HepG2 (cell line): ENCODE data around the gene MIA. TPM values are rescaled to one million over a fixed set of nuclear protein-coding genes. Genes with fewer than 3 reads are reported as not detected.
A peak's percentile ranks its signal among the peaks of the same experiment; 100 is the strongest.

ENCODE experiments used
- ARID5B ChIP-seq: IDR thresholded peaks from 2 replicates; pipeline ENCODE4 v1.4.0; 2020; ENCODE audit warnings: mild to moderate bottlenecking, missing genetic modification reagents
- CCAR2 ChIP-seq: fragments of 200-400 bp; formaldehyde crosslinking; optimal IDR thresholded peaks from 2 replicates; pipeline ENCODE3; 2018; ENCODE audit warnings: low read depth, mild to moderate bottlenecking, low read length, moderate library complexity
- E2F5 ChIP-seq: sonication (generic); formaldehyde crosslinking; conservative IDR thresholded peaks from 2 replicates; pipeline ENCODE4 v1.4.0; 2020; ENCODE audit warnings: missing genetic modification reagents
- HOXA3 ChIP-seq: sonication (generic); formaldehyde crosslinking; IDR thresholded peaks from 2 replicates; pipeline ENCODE4 v1.5.0; 2020; ENCODE audit warnings: missing genetic modification reagents
- KDM4B ChIP-seq: sonication (generic); formaldehyde crosslinking; IDR thresholded peaks from 2 replicates; pipeline ENCODE4 v1.4.0; 2020; ENCODE audit warnings: missing genetic modification reagents
- MED8 ChIP-seq: sonication (generic); formaldehyde crosslinking; IDR thresholded peaks from 2 replicates; pipeline ENCODE4 v1.8.1; 2023; ENCODE audit warnings: mild to moderate bottlenecking, missing genetic modification reagents; ENCODE audit not compliant: insufficient replicate concordance
- NR0B2 ChIP-seq: sonication (generic); formaldehyde crosslinking; IDR thresholded peaks from 2 replicates; pipeline ENCODE4 v1.4.0; 2020; ENCODE audit warnings: mild to moderate bottlenecking, missing genetic modification reagents
- PHF8 ChIP-seq: sonication (generic); formaldehyde crosslinking; IDR thresholded peaks from 2 replicates; pipeline ENCODE4 v1.5.0; 2020; ENCODE audit warnings: missing genetic modification reagents
- ZBTB25 ChIP-seq: IDR thresholded peaks from 2 replicates; pipeline ENCODE4 v1.6.1; 2018; ENCODE audit warnings: missing genetic modification reagents
- ZEB1 ChIP-seq: IDR thresholded peaks from 2 replicates; pipeline ENCODE4 v1.6.1; 2012; ENCODE audit warnings: mild to moderate bottlenecking, low read depth, inconsistent platforms; ENCODE audit not compliant: insufficient replicate concordance
- ZFP90 ChIP-seq: sonication (generic); formaldehyde crosslinking; IDR thresholded peaks from 2 replicates; pipeline ENCODE4 v1.8.0; 2022; ENCODE audit warnings: missing genetic modification reagents, mild to moderate bottlenecking, inconsistent platforms, borderline replicate concordance
- ZHX2 ChIP-seq, 2 experiments: sonication (generic) in 1 of 2; formaldehyde crosslinking in 1 of 2; IDR thresholded peaks; 2 replicates each; pipeline versions ENCODE4 v1.6.1 to v1.9.0; 2014 to 2022; ENCODE audit warnings: antibody characterized with exemption in 1 of 2, borderline replicate concordance in 1 of 2, inconsistent platforms in 1 of 2, low read depth in 1 of 2, missing genetic modification reagents in 1 of 2
- ZNF143 ChIP-seq: sonication (generic); formaldehyde crosslinking; IDR thresholded peaks from 2 replicates; pipeline ENCODE4 v1.4.0; 2020; ENCODE audit warnings: missing genetic modification reagents
- ZNF451 ChIP-seq: sonication (generic); formaldehyde crosslinking; IDR thresholded peaks from 2 replicates; pipeline ENCODE4 v1.5.0; 2020; ENCODE audit warnings: mild to moderate bottlenecking, missing genetic modification reagents
- ZNF549 ChIP-seq: sonication (generic); formaldehyde crosslinking; IDR thresholded peaks from 2 replicates; pipeline ENCODE4 v1.5.0; 2020; ENCODE audit warnings: missing genetic modification reagents
- ZNF670 ChIP-seq: sonication (generic); formaldehyde crosslinking; IDR thresholded peaks from 2 replicates; pipeline ENCODE4 v1.8.0; 2022; ENCODE audit warnings: mild to moderate bottlenecking, missing genetic modification reagents, borderline replicate concordance
- polyA plus RNA-seq, 8 experiments: library from polyadenylated mRNA; depleted of rRNA in 3 of 8; stranded (reverse) in 7 of 8; unstranded in 1 of 8; fragments of >200 nt; fragmentation: Illumina TruSeq in 4 of 8; extraction: Trizol in 4 of 8; gene quantifications; 2 replicates each; pipeline versions ENCODE4 v1.2.1 to v1.2.3, GENCODE V29; 2011 to 2016; ENCODE audit warnings: low read depth in 4 of 8, missing spikeins in 1 of 8, mixed read lengths in 1 of 8; ENCODE audit not compliant: insufficient read depth in 1 of 8
- total RNA-seq, 5 experiments: library from RNA; depleted of rRNA; stranded (reverse); fragments of >200 nt; fragmentation: Illumina TruSeq; extraction: Trizol; gene quantifications; 2 replicates each; pipeline ENCODE4 v1.2.3, GENCODE V29; 2016; ENCODE audit warnings: low read depth in 1 of 5

Gene MIA
- total and polyA plus RNA-seq, 2 of the 13 experiments (the other 11 are each of a cell fraction or from before 2014, with no cell fraction given): 0.61 TPM; not detected in 1

- TF ChIP-seq ZHX2 (IDR thresholded peaks at IDR 0.05; ENCODE audit: low read depth) (no peak), ZHX2 (CRISPR knock-in tag; IDR thresholded peaks at IDR 0.05; ENCODE audit: borderline replicate concordance) (no peak), NR0B2 (CRISPR knock-in tag) (peak; percentile 92), ZBTB25 (CRISPR knock-in tag) (peak; percentile 79; the same call in 1 of the 2 replicates), KDM4B (CRISPR knock-in tag) (peak; percentile 54; the same call in 1 of the 2 replicates), ZFP90 (peak; percentile 91), ZNF549 (CRISPR knock-in tag) (no peak), HOXA3 (peak; percentile 80; the same call in 1 of the 2 replicates), ZEB1 (peak; percentile 37), PHF8 (CRISPR knock-in tag) (peak; percentile 55), ZNF451 (no peak), ZNF143 (no peak; the same call in 1 of the 2 replicates), ZNF670 (peak; percentile 89; the same call in 1 of the 2 replicates), CCAR2 (no peak), MED8 (CRISPR knock-in tag) (peak; percentile 62), E2F5 (CRISPR knock-in tag) (peak; percentile 47; the same call in 1 of the 2 replicates), ARID5B (CRISPR knock-in tag) (peak; percentile 60)
Observed at GRCh38 chr19:40797963-40798682, 22.8 kb downstream of the MIA start (continued).
